CD4-positive, alpha-beta T cell treated with Interleukin-15 for 1 hour (primary cell): ENCODE measurements around the gene CBL.
A peak's percentile ranks its signal among the peaks of the same experiment; 100 is the strongest.
"Not testable (repeated sequence)": the region's sequence is repeated elsewhere in the genome, so short reads cannot be mapped to it uniquely, and the experiment has no call there.

ENCODE experiments used
- DNase-seq: peaks from one replicate; pipeline ENCODE4 v3.0.0-alpha.2; 2020

Gene CBL

DNA sequence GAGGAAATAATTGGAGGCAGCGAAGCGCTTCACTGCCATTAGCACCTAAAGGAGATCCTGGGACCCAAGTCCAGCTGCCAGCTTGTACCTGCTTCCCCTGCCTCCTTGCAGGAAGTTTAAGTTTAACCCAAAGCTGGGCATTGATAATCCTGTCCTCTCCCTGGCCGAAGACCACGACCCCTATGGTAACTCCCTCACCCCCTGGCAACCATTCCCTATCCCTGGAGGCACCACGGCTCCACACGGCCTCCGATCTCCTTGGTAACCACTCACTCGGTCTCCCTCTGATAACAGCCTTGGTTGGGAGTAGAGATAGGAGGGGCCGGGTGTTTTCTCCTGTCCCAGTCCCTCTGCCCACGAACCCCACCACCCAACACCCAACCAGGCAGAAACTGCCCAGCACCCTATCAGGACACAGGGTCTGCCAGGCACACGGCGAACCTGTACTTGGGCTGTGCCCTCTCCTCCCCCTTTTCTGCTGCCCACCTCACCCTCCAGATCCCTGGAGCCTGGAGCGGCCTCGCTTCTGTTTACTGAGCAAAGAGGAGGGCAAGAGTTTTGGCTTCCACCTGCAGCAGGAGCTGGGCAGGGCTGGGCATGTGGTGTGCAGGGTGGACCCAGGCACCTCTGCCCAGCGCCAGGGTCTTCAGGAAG lies 20.0 kb upstream of the CBL start:
- DNase-seq: no peak

DNA sequence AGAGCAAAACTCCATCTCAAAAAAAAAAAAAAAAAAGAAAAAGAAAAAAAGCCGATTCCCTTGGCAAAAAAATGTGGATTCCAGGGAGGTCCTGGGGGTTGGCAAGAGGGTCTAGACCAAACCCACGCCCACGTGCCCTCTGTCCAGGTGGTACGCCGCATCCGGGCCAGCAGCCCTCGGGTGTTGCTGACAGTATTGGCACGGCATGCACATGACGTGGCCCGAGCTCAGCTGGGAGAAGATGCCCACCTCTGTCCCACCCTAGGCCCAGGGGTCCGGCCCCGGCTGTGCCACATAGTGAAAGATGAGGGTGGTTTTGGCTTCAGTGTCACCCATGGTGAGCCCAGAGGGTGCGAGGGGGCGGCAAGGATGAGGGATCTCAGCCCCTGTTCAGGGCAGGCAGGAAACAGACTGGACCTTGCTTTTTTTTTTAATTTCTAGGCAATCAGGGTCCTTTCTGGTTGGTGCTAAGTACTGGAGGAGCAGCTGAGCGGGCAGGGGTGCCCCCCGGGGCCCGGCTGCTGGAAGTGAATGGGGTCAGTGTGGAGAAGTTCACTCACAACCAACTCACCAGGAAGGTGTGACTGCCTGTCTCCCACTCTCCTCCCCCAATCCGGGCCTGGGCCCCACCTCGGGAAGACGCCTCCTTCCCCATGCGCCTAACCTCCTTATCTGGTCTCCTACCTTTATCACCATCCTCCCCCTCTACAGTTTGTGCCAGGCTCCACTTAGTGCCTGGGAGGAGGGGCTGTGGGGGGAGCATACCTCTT lies 18.8 kb upstream of the CBL start:
- no peak for DNase-seq

GRCh38 chr11:119188067-119188466 lies 18.1 kb upstream of the CBL start:
- no peak for DNase-seq

DNA sequence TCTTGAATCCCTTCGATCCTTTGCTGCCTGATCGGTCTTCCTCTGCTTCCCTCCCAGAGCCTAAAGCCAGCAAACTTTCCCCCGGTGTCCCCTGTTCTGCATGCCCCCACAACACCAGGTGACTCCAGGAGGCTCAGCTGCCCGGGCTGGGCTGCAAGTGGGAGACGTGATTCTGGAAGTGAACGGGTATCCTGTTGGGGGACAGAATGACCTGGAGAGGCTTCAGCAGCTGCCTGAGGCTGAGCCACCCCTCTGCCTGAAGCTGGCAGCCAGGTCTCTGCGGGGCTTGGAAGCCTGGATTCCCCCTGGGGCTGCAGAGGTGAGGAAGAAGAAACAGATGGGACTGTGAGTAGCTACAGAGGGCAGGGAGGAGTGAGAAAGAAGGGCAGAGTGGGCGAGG lies 17.3 kb upstream of the CBL start:
- DNase-seq: no peak

GRCh38 chr11:119189393-119189792 lies 16.7 kb upstream of the CBL start:
- DNase-seq: no peak

GRCh38 chr11:119190531-119190930 lies 15.6 kb upstream of the CBL start:
- no peak for DNase-seq

GRCh38 chr11:119191265-119191664 lies 14.9 kb upstream of the CBL start:
- not testable (repeated sequence) for DNase-seq

GRCh38 chr11:119192111-119192510 lies 14.0 kb upstream of the CBL start:
- no peak for DNase-seq

GRCh38 chr11:119193001-119193400 lies 13.1 kb upstream of the CBL start:
- DNase-seq: no peak

GRCh38 chr11:119193626-119194025 lies 12.5 kb upstream of the CBL start:
- no peak for DNase-seq

DNA sequence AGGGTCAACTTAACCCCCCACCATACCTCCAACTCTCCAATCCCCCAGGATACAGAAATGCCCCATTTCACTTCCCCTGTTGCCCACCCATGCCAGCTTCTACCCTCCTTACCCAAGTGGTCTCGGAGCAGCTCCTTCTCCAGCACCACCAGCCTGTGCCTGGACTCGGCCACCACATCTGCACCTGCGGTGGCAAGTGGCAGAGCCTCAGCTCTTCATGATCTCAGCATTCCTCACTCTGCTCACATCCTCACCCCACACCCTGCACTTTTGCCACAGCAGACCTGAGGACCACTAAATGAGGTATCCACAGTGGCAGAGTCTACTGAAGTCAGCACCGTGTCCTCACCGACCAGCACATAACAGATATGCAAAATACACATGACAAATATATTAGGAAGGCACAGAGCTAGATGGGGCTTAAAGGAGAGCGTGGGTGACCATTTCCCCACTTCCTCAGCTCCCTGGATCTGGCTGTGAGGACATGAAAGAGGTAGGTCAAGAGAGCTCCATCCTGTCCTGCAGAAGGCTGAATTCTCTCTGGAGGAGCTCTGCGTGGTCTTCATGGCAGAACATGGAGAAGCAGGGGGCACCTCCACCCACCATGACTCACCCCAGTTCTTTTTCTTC lies 11.2 kb upstream of the CBL start:
- no peak for DNase-seq

GRCh38 chr11:119195680-119196079 lies 10.5 kb upstream of the CBL start:
- DNase-seq: no peak

DNA sequence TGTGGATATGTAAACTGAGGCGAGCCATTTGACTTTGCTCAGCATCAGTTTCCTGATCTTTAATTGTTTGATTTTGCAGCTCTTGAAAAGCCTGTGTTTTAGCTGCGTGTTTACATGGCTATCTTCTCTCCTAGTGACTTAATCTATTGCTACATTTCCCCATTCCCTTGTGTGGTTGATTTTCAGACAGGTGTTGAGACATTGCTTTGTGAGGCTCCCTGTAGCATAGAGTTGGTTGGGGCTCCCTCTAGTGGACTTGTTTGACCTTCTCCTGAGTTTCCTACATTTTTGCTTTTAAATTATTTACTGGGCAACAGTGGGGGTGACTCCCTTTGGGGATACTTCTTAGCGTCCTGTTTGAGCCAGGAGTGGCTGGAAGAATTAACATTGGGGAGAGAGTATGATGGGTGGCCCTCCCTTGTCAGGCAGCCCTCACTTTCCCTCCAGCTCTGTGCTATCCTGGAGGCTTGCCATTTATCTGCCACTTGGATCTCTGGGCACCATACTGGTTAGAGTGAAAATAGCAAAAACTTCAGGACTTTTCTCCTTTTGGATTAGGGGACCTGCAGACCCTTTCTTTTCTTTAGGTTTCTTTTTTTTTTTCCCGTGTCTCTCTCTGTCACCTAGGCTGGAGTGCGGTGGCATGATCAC lies 9.2 kb upstream of the CBL start:
- peak; percentile 71 for DNase-seq

DNA sequence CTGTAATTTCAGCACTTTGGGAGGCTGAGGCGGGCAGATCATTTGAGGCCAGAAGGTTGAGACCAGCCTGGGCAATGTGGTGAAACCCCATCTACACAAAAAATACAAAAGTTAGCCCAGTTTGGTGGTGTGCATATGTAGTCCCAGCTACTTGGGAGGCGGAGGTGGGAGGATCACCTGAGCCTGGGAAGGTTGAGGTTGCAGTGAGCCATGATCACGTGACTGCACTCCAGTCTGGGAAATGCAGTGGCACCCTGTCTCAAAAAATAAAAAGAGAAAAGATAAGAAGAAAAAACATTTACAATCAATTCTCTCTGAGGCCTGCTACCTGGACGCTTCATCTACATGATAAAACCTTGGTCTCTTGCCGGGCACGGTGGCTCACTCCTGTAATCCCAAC lies 7.2 kb upstream of the CBL start:
- no peak for DNase-seq

DNA sequence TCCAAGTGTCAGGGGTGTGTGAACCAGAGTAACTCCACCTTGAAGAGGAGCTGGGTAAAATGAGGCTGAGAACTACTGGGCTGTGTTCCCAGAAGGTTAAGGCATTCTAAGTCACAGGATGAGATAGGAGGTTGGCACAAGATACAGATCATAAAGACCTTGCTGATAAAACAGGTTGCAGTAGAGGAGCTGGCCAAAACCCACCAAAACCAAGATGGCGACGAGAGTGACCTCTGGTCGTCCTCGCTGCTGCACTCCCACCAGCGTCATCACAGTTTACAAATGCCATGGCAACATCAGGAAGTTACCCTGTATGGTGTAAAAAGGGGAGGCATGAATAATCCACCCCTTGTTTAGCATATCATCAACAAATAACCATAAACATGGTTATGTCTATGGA lies 4.9 kb upstream of the CBL start:
- not testable (repeated sequence) for DNase-seq

DNA sequence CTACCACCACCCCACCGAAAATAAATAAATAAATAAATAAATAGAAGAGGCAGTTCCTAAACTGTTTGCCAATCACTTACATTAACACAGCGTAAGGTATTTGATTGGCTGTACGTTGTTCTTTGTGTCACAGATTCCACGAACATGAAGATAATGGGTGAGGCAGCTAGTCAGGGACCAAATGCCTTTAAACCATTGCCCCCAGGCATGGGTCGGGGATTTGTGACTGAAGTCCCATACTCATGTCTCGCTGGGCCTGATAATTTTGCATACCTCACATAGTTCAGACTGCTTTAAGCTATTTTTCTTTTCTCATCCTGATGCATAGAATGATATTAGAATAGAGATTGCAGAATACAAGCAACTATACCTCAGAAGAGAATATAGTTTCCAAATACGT lies 3.6 kb upstream of the CBL start:
- DNase-seq: no peak

- no peak for DNase-seq
Measured at GRCh38 chr11:119204066-119204465, 2.1 kb upstream of the CBL start.

- no peak for DNase-seq
Measured at GRCh38 chr11:119205080-119205479, 1.1 kb upstream of the CBL start.

DNA sequence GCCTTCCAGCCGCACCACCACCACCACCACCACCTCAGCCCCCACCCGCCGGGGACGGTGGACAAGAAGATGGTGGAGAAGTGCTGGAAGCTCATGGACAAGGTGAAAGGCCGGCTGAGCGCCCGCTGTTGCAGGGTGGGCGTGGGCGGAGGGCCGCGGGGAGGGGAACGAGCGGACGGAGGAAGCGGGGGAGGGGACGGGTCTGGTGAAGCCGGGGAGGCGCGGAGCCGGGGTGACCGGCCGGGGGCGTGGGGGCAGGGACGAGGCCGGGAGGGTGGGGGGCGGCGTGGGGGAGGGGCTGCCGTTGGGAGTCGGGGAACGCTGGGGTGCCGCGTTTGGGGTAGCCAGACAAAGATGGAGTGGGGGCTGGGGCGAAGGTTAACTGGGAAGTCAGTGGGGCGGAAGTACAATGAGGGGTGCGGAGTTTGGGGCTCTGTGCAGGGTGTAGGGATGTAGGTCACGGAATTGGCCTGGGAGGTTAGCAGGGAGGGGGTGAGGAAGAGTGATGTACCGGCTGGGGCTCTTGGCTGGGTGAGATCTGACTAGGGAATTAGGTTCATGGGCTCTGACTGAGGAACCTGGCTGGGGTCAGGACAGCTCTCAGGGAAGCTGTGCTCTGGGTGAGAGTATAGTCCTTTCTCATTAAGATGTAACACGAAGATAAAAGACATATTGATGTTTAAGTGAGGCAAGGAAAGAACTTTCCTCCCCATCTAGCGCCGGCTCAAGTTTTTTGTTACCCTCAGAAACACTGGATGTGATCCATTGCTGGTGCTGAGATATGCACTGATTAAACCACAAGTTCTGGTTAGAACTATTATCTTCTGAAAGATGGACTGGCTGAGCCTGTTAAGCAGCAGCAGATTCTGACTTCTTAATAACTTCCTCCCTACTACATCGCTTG lies 624 bp downstream of the CBL start:
- DNase-seq: peak; percentile 20

DNA sequence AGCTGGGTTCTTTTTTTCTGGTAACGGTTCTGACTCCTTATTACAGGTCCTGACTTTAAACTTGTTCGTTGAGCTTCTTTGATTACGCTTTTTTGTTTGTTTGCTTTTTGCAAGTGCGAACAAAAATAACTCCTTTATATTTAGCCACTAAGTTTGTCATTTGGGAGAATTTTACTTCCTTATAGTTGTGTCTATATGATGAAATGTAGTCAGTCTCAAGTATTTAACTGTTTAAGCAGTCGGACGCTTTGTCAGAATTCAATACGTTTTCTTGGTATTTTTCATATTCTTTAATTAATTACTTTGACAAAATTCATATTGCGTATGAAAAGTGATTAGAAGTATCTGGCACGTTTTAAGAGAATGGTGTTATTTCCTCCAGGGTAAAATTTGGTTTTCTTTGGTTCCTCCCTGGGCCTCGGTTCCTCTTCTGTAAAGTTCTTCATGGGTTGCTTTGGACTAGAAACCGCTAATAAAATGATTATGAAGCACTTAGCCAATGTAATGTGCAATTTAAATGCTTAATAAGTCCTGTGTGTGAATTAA lies 1.3 kb downstream of the CBL start:
- DNase-seq: no peak

DNA sequence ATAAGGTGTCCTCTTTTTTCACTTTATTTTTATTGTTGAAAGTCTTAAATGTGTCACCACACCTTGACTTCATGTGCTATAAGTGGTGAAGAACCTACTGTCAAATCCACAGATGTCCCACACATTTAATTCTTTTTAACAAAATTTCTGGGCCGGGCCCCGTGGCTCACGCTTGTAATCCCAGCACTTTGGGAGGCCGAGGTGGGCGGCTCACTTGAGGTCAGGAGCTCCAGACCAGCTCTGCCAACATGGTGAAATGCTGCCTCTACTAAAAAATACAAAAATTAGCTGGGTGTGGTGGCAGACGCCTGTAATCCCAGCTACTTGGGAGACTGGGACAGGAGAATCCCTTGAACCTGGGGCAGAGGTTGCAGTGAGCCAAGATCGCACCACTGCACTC lies 3.0 kb downstream of the CBL start:
- no peak for DNase-seq

DNA sequence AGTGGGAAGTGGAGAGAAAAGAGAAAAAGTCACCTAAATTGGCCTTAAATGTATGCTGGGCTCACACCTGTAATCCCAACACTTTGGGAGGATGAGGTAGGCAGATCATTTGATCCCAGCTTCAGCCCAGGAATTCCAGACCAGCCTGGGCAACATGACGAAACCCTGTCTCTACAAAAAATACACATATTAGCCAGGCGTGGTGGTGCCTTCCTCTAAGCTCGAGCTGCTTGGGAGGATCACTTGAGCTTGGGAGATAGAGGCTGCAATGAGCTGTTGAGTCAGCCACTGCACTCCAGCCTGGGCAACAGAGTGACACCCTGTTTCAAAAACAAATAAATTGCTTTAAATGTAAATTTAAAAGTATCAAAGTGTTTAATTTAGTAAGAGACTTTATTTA lies 3.9 kb downstream of the CBL start:
- DNase-seq: no peak
